ENCODE measurements around the gene CTBP1. TPM values are rescaled to one million over a fixed set of nuclear protein-coding genes. Genes with fewer than 3 reads are reported as not detected.

Gene CTBP1
- polyA plus RNA-seq, 1 donor (not counting 4 experiments of a cell fraction or from before 2014, with no cell fraction given): 46.9 TPM

DNA sequence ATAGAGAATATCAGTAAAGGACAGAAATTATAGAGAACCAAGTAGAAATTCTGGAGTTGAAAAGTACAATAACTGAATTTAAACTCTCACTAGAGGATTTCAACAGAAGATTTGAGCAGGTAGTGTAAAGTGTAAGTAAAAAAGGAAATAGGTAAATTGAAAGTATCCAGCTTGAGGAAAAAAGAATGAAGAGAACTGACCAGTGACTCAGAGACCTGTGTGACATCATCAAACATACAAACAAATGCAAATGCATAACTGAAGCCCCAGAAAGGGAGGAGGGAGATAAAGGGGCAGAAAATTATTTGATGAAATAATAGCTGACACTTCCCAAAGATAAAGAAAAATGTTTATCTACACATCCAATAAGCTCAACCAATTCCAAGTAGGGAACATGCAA lies 68.3 kb downstream of the CTBP1 start:
- H3K79me2 ChIP-seq (ENCODE audit: control insufficient read depth, insufficient read depth, low read length): no peaks in the 10 kb centered on the region
- peaks cover 11% of the 10 kb centered on the region for H3K27me3 ChIP-seq (ENCODE audit: control insufficient read depth, extremely low read depth, insufficient read depth, low read length)
- H3K36me3 ChIP-seq (ENCODE audit: control insufficient read depth in 2 of 2, extremely low read depth in 1 of 2, insufficient read depth in 2 of 2, low read length in 2 of 2): no peaks in the 10 kb centered on the region
- no peak overlapping the region for H3K4me2 ChIP-seq (ENCODE audit: control insufficient read depth, extremely low read depth, insufficient read depth, low read depth, low read length)
- dilution Hi-C loops (cut with MboI; ENCODE audit: extremely low pct_ligation_motif_present, low sequenced_read_pairs): no loop called here
- no peak overlapping the region for H3K4me3 ChIP-seq (ENCODE audit: control insufficient read depth in 2 of 3, extremely low read depth in 1 of 3, insufficient read depth in 2 of 3, low read depth in 1 of 3, low read length in 3 of 3)
- no peak overlapping the region for H3K9ac ChIP-seq (ENCODE audit: control insufficient read depth, extremely low read depth, insufficient read depth, low read length)
- no peak for DNase-seq (ENCODE audit: low read depth, low spot score)
- peaks cover 16% of the 10 kb centered on the region for H3K4me1 ChIP-seq (ENCODE audit: control insufficient read depth, extremely low read depth, insufficient read depth, low read length)
- no peak overlapping the region for H2AFZ ChIP-seq (ENCODE audit: control insufficient read depth, low read length)
- TF ChIP-seq CTCF (optimal IDR thresholded peaks at IDR 0.05 in 1 of 3, IDR thresholded peaks at IDR 0.05 in 1 of 3, conservative IDR thresholded peaks at IDR 0.05 in 1 of 3; ENCODE audit: extremely low read depth in 1 of 3, insufficient read depth in 2 of 3, low read length in 3 of 3) (no peak), EZH2 (IDR thresholded peaks at IDR 0.05; ENCODE audit: low read length) (no peak)
- no peak overlapping the region for H3K27ac ChIP-seq (ENCODE audit: control insufficient read depth, insufficient read depth, low read length)
- no peaks in the 10 kb centered on the region for H3K9me1 ChIP-seq (ENCODE audit: control insufficient read depth, extremely low read depth, insufficient read depth, low read length)
- no peaks in the 10 kb centered on the region for H3K9me3 ChIP-seq (ENCODE audit: control insufficient read depth, low read depth, low read length)
- no peaks in the 10 kb centered on the region for H4K20me1 ChIP-seq (ENCODE audit: control insufficient read depth, extremely low read depth, insufficient read depth, low read length)
- FAIRE-seq: no peak

GRCh38 chr4:1179976-1180375 lies 69.0 kb downstream of the CTBP1 start:
- FAIRE-seq: no peak

More at GRCh38 chr4:1179976-1180375, 69.0 kb downstream of the CTBP1 start:
- no peak for DNase-seq (ENCODE audit: low read depth, low spot score)
- Histone ChIP-seq H3K27me3 (ENCODE audit: control insufficient read depth, extremely low read depth, insufficient read depth, low read length) (peaks cover 12% of the 10 kb centered on the region), H3K27ac (ENCODE audit: control insufficient read depth, insufficient read depth, low read length) (no peak overlapping the region), H3K4me2 (ENCODE audit: control insufficient read depth, extremely low read depth, insufficient read depth, low read depth, low read length) (no peak overlapping the region), H4K20me1 (ENCODE audit: control insufficient read depth, extremely low read depth, insufficient read depth, low read length) (no peaks in the 10 kb centered on the region), H3K9me1 (ENCODE audit: control insufficient read depth, extremely low read depth, insufficient read depth, low read length) (no peaks in the 10 kb centered on the region), H3K9me3 (ENCODE audit: control insufficient read depth, low read depth, low read length) (no peaks in the 10 kb centered on the region), H3K36me3 (ENCODE audit: control insufficient read depth in 2 of 2, extremely low read depth in 1 of 2, insufficient read depth in 2 of 2, low read length in 2 of 2) (no peaks in the 10 kb centered on the region), H2AFZ (ENCODE audit: control insufficient read depth, low read length) (no peak overlapping the region), H3K79me2 (ENCODE audit: control insufficient read depth, insufficient read depth, low read length) (no peaks in the 10 kb centered on the region), H3K9ac (ENCODE audit: control insufficient read depth, extremely low read depth, insufficient read depth, low read length) (no peak overlapping the region), H3K4me1 (ENCODE audit: control insufficient read depth, extremely low read depth, insufficient read depth, low read length) (peaks cover 16% of the 10 kb centered on the region), H3K4me3 (ENCODE audit: control insufficient read depth in 2 of 3, extremely low read depth in 1 of 3, insufficient read depth in 2 of 3, low read depth in 1 of 3, low read length in 3 of 3) (no peak overlapping the region)
- dilution Hi-C loops (cut with MboI; ENCODE audit: extremely low pct_ligation_motif_present, low sequenced_read_pairs): no loop called here
- TF ChIP-seq EZH2 (IDR thresholded peaks at IDR 0.05; ENCODE audit: low read length) (no peak), CTCF (optimal IDR thresholded peaks at IDR 0.05 in 1 of 3, IDR thresholded peaks at IDR 0.05 in 1 of 3, conservative IDR thresholded peaks at IDR 0.05 in 1 of 3; ENCODE audit: extremely low read depth in 1 of 3, insufficient read depth in 2 of 3, low read length in 3 of 3) (no peak)

Data from keratinocyte (primary cell).